ENCODE results near the gene RND2. TPM values are rescaled to one million over a fixed set of nuclear protein-coding genes. Genes with fewer than 3 reads are reported as not detected.
"Not testable (repeated sequence)": the region's sequence is repeated elsewhere in the genome, so short reads cannot be mapped to it uniquely, and the experiment has no call there.

The RND2 gene
- total and polyA plus RNA-seq, 2 donors (not counting 1 experiment from before 2014, with no cell fraction given): 0.24 to 0.44 TPM

DNA sequence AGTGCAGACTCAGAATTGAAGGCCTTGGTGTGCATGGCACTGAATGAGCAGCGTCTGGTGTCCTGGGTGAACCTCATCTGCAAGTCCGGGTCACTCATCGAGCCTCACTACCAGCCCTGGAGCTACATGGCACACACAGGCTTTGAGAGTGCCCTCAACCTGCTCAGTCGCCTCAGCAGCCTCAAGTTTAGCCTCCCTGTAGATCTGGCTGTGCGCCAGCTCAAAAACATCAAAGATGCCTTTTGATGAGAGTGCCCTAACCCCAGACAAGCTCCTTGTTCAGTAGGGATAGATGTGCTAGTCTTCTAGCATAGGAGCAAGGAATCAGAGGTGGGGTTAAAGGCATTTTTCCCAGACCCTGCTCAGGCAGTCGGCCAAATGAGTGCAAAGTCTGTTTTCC lies 33.6 kb upstream of the RND2 start:
- CTCF ChIA-PET: no interaction called here

DNA sequence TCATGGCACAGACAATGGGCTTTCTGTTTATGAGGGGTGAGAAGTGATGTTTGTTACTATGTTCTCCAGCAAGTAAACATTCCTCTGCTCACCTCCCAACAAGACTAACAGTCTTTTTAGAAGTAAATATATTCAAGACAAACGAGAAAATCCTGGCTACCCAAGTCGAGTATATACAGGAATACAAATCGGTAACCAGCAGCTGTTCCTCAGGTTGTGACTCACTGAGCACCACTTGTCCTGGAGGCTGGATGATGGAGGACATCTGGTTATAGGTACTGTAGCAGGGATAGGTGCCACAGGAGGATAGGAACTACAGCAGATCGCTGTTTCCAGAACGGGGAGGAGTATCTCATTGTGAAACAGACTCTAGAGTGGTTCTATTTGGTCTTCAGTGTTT lies 32.2 kb upstream of the RND2 start:
- Mint-ChIP-seq H3K4me3 (no peak overlapping the region), H3K27me3 (no peaks in the 10 kb centered on the region), H3K4me1 (peaks cover 30% of the 10 kb centered on the region), H3K9me3 (ENCODE audit: insufficient read depth) (no peaks in the 10 kb centered on the region), H3K27ac (peak overlapping the region; percentile 50)
- no peak overlapping the region for H3K27ac ChIP-seq (ENCODE audit: low read length in 2 of 2)
- WGBS (ENCODE audit: insufficient coverage): 98% methylated on average over 4 of the region's 5 CpGs
- no peak for TF ChIP-seq EZH2 (IDR thresholded peaks at IDR 0.05; ENCODE audit: borderline replicate concordance, insufficient read depth, low read depth, low read length, poor library complexity, severe bottlenecking)
- TF ChIP-seq, protein P1, sequence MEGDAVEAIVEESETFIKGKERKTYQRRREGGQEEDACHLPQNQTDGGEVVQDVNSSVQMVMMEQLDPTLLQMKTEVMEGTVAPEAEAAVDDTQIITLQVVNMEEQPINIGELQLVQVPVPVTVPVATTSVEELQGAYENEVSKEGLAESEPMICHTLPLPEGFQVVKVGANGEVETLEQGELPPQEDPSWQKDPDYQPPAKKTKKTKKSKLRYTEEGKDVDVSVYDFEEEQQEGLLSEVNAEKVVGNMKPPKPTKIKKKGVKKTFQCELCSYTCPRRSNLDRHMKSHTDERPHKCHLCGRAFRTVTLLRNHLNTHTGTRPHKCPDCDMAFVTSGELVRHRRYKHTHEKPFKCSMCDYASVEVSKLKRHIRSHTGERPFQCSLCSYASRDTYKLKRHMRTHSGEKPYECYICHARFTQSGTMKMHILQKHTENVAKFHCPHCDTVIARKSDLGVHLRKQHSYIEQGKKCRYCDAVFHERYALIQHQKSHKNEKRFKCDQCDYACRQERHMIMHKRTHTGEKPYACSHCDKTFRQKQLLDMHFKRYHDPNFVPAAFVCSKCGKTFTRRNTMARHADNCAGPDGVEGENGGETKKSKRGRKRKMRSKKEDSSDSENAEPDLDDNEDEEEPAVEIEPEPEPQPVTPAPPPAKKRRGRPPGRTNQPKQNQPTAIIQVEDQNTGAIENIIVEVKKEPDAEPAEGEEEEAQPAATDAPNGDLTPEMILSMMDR (IDR thresholded peaks at IDR 0.05): no peak
- ChIA-PET POLR2A (interaction anchor here (0.7 kb wide), 1 partner anchor 401 kb away, joined by 3 read pairs; no protein-coding TSS in a partner anchor), CTCF (interaction anchor here (1.3 kb wide), 1 partner anchor 12 kb away, joined by 3 read pairs; the partner anchor contains the start of gene RUNDC1)
- DNase-seq (no peak), ATAC-seq (ENCODE audit: low read depth) (no peak)
- no peak overlapping the region for H3K4me2 ChIP-seq (replicated peaks; ENCODE audit: low read depth, low read length, poor library complexity, severe bottlenecking)
- H3K36me3 ChIP-seq (replicated peaks in 1 of 2; ENCODE audit: control extremely low read depth in 1 of 2, control insufficient read depth in 1 of 2, extremely low read depth in 1 of 2, insufficient read depth in 2 of 2, low read length in 1 of 2): peaks cover 27 to 48% of the 10 kb centered on the region in 2 experiments
- peaks cover 42% of the 10 kb centered on the region for H3K79me2 ChIP-seq (ENCODE audit: control insufficient read depth, insufficient read depth, low read length)
- no peaks in the 10 kb centered on the region for H3K9me3 ChIP-seq (ENCODE audit: control extremely low read depth in 1 of 3, control insufficient read depth in 2 of 3, insufficient read depth in 1 of 3, low read length in 2 of 3)
- H3K9ac ChIP-seq (ENCODE audit: low read length): no peak overlapping the region
- H4K20me1 ChIP-seq (ENCODE audit: control insufficient read depth, insufficient read depth, low read length, poor library complexity, severe bottlenecking): peaks cover 5% of the 10 kb centered on the region
- no peaks in the 10 kb centered on the region for H3K27me3 ChIP-seq (replicated peaks in 1 of 4; ENCODE audit: control extremely low read depth in 1 of 4, control insufficient read depth in 3 of 4, insufficient read depth in 4 of 4, low read length in 3 of 4)
- intact Hi-C loops (cut with micrococcal nuclease): loop anchor here (10.0 kb wide), 1 partner anchor 418 kb away; the partner anchor contains the start of gene PSMC3IP
- peaks cover 17 to 18% of the 10 kb centered on the region in 2 donors for H3K4me1 ChIP-seq (ENCODE audit: control insufficient read depth in 2 of 2, insufficient read depth in 2 of 2, low read length in 2 of 2)
- H2AFZ ChIP-seq (ENCODE audit: insufficient read depth, low read depth, low read length, poor library complexity, severe bottlenecking): no peak overlapping the region
- H3K4me3 ChIP-seq (ENCODE audit: control extremely low read depth in 1 of 5, extremely low read depth in 1 of 5, insufficient read depth in 1 of 5, low read depth in 2 of 5, low read length in 4 of 5): no peak overlapping the region

More for the DNA sequence above, 33.6 kb upstream of the RND2 start:
- peaks cover 51% of the 10 kb centered on the region for H3K79me2 ChIP-seq (ENCODE audit: control insufficient read depth, insufficient read depth, low read length)
- H2AFZ ChIP-seq (ENCODE audit: insufficient read depth, low read depth, low read length, poor library complexity, severe bottlenecking): no peak overlapping the region
- H3K9ac ChIP-seq (ENCODE audit: low read length): no peak overlapping the region
- Mint-ChIP-seq H3K4me1 (peaks cover 30% of the 10 kb centered on the region), H3K4me3 (no peak overlapping the region), H3K27ac (no peak overlapping the region), H3K27me3 (no peaks in the 10 kb centered on the region), H3K9me3 (ENCODE audit: insufficient read depth) (no peaks in the 10 kb centered on the region)
- H3K4me2 ChIP-seq (replicated peaks; ENCODE audit: low read depth, low read length, poor library complexity, severe bottlenecking): no peak overlapping the region
- no peak for TF ChIP-seq EZH2 (IDR thresholded peaks at IDR 0.05; ENCODE audit: borderline replicate concordance, insufficient read depth, low read depth, low read length, poor library complexity, severe bottlenecking)
- TF ChIP-seq, protein P1 (IDR thresholded peaks at IDR 0.05): no peak
- no peak for DNase-seq
- H3K9me3 ChIP-seq (ENCODE audit: control extremely low read depth in 1 of 3, control insufficient read depth in 2 of 3, insufficient read depth in 1 of 3, low read length in 2 of 3): no peaks in the 10 kb centered on the region
- H3K4me1 ChIP-seq (ENCODE audit: control insufficient read depth in 2 of 2, insufficient read depth in 2 of 2, low read length in 2 of 2): peaks cover 18 to 21% of the 10 kb centered on the region in 2 donors
- no peak overlapping the region for H3K4me3 ChIP-seq (ENCODE audit: control extremely low read depth in 1 of 5, extremely low read depth in 1 of 5, insufficient read depth in 1 of 5, low read depth in 2 of 5, low read length in 4 of 5)
- intact Hi-C loops (cut with micrococcal nuclease): loop anchor here (10.0 kb wide), 1 partner anchor 417 kb away; the partner anchor contains the start of gene PSMC3IP
- H3K36me3 ChIP-seq (replicated peaks in 1 of 2; ENCODE audit: control extremely low read depth in 1 of 2, control insufficient read depth in 1 of 2, extremely low read depth in 1 of 2, insufficient read depth in 2 of 2, low read length in 1 of 2): peaks cover 27 to 57% of the 10 kb centered on the region in 2 experiments
- no peak for ATAC-seq (ENCODE audit: low read depth)
- no peak overlapping the region for H3K27ac ChIP-seq (ENCODE audit: low read length in 2 of 2)
- no peaks in the 10 kb centered on the region for H3K27me3 ChIP-seq (replicated peaks in 1 of 4; ENCODE audit: control extremely low read depth in 1 of 4, control insufficient read depth in 3 of 4, insufficient read depth in 4 of 4, low read length in 3 of 4)
- 95% methylated on average over 6 of the region's 6 CpGs for WGBS (ENCODE audit: insufficient coverage)
- peaks cover 5% of the 10 kb centered on the region for H4K20me1 ChIP-seq (ENCODE audit: control insufficient read depth, insufficient read depth, low read length, poor library complexity, severe bottlenecking)
- POLR2A ChIA-PET: no interaction called here

DNA sequence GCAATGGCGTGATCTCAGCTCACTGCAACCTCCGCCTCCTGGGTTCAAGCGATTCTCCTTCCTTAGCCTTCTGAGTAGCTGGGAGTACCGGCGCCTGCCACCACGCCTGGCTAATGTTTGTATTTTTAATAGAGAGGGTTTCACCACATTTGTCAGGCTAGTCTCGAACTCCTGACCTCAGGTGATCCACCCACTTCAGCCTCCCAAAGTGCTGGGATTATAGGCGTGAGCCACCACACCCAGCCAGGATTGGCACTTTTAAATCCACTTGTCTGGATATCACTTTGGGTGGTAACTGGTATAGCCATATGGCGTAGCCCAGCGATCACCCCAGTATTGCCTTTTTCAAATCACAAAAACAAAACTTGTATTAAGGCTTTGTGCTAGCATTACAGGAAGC lies 31.1 kb upstream of the RND2 start:
- intact Hi-C loops (cut with micrococcal nuclease): loop anchor here (10.0 kb wide), 1 partner anchor 419 kb away; the partner anchor contains the start of gene PSMC3IP
- CTCF ChIA-PET: not testable (repeated sequence)

More for the DNA sequence above, 31.1 kb upstream of the RND2 start:
- H3K9me3 ChIP-seq (ENCODE audit: control extremely low read depth in 1 of 3, control insufficient read depth in 2 of 3, insufficient read depth in 1 of 3, low read length in 2 of 3); POLR2A ChIA-PET; H4K20me1 ChIP-seq (ENCODE audit: control insufficient read depth, insufficient read depth, low read length, poor library complexity, severe bottlenecking); ATAC-seq (ENCODE audit: low read depth); H3K27ac Mint-ChIP-seq; H3K9ac ChIP-seq (ENCODE audit: low read length); H3K27me3 ChIP-seq (replicated peaks in 1 of 4; ENCODE audit: control extremely low read depth in 1 of 4, control insufficient read depth in 3 of 4, insufficient read depth in 4 of 4, low read length in 3 of 4); H3K9me3 Mint-ChIP-seq (ENCODE audit: insufficient read depth); H2AFZ ChIP-seq (ENCODE audit: insufficient read depth, low read depth, low read length, poor library complexity, severe bottlenecking); H3K27me3 Mint-ChIP-seq; H3K4me3 Mint-ChIP-seq; DNase-seq; H3K4me2 ChIP-seq (replicated peaks; ENCODE audit: low read depth, low read length, poor library complexity, severe bottlenecking); H3K4me3 ChIP-seq (ENCODE audit: control extremely low read depth in 1 of 5, extremely low read depth in 1 of 5, insufficient read depth in 1 of 5, low read depth in 2 of 5, low read length in 4 of 5): not testable (repeated sequence)
- 93% methylated on average over 2 of the region's 10 CpGs for WGBS (ENCODE audit: insufficient coverage)
- Histone ChIP-seq H3K4me1 (ENCODE audit: control insufficient read depth in 2 of 2, insufficient read depth in 2 of 2, low read length in 2 of 2) (peaks cover 19 to 21% of the 10 kb centered on the region in 2 donors), H3K79me2 (ENCODE audit: control insufficient read depth, insufficient read depth, low read length) (peaks cover 38% of the 10 kb centered on the region), H3K36me3 (replicated peaks in 1 of 2; ENCODE audit: control extremely low read depth in 1 of 2, control insufficient read depth in 1 of 2, extremely low read depth in 1 of 2, insufficient read depth in 2 of 2, low read length in 1 of 2) (peaks cover 19 to 38% of the 10 kb centered on the region in 2 experiments), H3K27ac (ENCODE audit: low read length in 2 of 2) (peak overlapping the region in 1 of 2 donors; percentile 6)
- peaks cover 39% of the 10 kb centered on the region for H3K4me1 Mint-ChIP-seq

All from B cell (primary cell).